DMS53 (cell line): ENCODE measurements around the gene SEPTIN1.
"Not testable (repeated sequence)": the region's sequence is repeated elsewhere in the genome, so short reads cannot be mapped to it uniquely, and the experiment has no call there.

ENCODE experiments used
- DNase-seq: peaks from one replicate; lab custom pipeline; 2025; lab: John Stamatoyannopoulos, UW

Gene SEPTIN1

DNA sequence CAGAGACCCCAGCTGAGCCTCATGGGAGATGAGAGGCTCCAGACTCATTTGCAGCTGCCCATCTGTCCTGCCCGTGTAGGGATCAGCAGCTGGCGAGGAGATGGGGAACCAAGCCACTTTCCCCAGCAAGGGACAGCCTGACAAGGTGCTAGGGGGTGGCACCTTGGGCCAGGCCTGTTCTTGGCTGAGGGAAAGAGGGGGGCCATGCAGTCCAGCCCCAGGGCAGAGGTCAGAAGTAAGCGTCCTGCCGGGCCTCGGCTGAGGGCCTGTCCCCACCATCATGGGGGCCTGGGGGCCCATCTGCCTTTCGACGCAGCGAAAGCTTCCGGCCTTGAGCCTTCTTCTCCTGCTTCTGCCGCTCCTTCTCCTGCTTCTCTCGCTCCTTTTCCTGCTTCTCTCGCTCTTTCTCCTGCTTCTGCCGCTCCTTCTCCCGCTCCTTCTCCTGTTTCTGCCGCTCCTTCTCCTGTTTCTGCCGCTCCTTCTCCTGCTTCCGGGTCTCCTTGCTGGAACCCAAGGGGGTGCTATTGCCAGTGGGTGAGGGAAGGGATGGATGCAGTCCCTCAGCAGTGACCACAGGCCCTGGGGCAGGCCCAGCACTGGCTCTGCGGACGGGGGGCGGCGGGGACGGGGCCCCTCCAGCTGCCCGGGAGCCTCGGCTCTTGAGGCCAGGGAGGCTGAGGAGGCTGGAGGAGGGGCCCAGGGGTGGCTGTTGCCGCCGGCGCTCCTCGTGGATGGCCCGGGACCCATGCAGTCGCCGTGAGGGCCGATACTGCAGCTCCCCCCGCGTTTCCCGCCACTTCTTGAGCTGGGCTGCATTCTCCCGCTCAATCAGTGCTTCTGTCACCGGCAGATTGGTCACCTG, 24.4 kb downstream of the SEPTIN1 start:
- no peak for DNase-seq

DNA sequence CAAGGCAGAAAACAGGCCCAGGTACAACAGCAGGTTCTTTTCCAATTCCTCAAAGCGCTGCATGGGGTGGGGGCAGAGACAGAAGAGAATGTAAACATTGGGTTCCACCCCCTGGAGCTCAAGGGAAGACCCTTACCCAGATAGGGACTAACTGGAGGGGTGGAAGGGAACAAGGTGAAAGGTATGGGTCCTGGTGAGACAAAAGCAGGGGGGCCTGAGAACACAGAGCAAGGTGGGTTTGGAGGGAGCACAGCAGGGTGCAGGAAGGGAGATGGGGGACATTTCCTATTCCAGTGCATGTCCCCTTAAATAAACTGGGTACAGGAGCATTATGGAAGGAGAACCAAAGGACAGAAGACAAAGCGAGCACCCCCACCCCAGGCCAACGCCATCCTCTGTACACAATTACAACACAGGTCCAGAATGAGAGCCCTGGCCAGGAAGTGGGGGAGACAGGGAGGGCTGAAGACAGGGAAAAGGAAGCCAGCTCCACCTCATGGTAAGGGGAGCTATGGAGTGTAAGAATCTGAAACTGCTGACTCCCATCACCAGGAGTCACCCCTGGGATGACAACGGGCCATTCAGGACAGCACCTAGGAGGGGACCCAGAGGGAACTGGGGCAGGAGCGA, 25.2 kb downstream of the SEPTIN1 start:
- no peak for DNase-seq

DNA sequence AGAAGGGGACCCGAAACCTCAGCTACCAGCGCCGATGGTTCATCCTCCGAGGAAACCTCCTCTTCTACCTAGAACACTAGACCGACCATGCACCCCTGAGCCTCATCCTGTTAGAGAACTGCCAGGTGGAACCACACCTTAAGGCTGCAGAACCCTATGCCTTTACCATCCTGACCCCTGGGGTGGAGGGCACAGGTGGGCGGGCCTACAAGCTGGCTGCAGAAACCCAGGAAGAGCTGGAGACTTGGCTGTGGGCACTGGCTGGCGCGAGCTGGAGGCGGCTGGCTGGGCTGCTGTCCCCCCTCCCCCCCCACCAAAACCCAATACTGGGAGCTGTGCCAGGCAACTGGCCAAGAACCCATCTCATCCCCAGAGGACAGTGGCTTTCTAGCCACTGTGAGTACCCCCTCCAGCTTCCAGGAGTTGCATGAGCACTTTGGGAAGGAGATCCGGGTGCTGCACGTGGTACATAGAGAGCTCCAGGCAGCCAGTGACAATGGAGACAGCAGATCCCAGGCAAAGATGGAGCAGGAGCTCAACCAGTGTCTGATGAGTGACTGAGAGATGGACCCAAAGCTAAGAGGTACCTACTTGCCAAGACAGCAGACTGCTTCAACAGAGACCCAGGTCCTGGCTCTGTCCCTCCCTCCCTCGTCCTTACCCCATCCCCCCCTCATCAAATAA, 25.8 kb downstream of the SEPTIN1 start:
- DNase-seq: peak; percentile 54

DNA sequence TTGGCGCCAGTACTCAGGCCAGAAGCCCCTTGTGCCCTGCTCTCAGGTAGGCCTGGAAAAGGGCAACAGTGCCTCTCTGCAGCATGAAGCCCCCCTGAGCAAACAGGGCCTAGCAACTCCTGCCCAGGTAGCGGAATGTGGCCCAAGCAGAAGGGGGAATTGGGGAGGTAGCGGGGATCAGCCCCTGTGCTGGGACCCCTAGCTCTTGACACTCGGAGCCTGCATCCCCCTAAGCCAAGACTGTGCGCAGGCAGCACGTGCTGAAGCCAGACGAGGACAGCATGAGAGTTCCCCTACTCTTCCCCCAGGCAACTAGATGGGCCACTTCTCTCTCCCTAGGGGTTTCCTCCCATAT, 26.4 kb downstream of the SEPTIN1 start:
- peak; percentile 34 for DNase-seq

DNA sequence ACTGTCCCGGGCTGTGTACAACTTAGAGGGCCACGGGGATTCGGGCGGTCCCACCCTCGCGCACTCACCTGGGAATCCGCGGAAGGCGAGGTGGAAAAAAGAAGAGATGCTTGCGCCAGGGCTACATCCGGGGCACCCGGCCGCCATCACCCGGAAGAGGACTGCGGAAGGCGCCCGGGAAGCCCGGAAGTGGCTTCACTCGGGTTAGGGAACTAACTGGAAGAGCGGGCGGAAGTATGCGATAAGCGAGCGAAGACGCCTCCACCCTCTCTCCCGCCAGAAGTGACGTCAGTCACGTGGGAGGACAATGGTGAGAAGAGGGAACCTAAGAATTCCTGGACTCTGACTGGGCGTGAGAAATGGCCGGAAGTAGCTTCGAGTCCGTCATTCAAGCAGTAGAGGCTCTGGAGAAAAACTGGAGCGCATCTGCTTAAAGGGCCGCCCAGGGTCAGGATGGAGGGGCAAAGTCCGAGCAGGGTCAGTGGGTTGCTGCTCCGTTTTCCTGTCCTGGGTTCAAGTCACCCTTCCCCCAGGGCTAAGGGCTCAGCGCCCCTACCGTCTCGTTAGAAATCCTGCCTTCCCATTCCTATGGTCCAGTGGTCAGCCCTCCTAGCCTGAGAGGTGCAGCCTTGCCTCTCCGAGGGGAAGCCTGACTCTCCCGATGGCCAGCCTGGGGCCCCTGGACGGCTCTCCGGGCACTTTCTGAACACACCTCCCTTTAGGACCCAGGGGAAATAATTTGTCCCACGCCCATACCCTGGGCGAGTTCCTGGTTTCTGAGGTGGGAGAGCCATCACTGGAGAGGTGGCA, 27.0 kb downstream of the SEPTIN1 start, which contains the start of gene CD2BP2:
Gene CD2BP2 (minus strand): TSS at position 165 of the 810 bp plus-strand sequence. CDS start 627 bp downstream, outside the sequence.
- DNase-seq: peak; percentile 100

DNA sequence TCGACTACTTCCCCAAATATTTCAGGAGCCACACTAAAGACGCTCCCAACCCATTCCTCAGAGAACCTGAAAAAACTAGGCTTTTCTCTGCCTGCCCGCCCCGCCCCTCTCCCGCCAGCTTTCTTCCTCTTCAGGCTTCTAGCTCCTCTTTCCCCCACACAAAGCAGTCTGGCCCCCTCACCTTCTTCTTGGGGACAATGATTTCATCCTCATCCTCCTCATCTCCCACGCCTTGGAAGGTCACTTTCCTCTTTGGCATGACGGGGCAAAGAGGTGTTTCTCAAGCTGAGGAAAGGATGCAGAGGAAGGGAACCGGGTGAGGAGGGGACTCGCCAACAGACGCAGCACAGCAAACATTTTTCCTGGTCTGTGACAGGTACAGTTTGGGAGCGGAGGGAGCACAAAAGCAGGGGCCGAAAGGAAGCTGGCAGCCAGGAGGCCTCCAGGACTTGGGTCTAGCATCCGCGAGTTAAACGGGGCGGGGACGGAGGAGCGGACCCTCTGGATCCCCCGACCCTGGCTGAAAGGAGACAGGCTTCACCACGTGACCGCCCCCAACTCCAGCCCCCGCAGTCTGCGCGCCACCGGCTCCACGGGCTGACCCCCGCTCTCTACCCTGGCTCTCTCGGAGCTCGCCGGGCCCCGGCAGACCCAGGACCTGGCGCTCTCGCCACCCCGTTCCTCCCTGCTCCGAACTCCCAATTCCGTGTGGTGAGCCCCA, 27.8 kb downstream of the SEPTIN1 start:
- DNase-seq: peak; percentile 66

DNA sequence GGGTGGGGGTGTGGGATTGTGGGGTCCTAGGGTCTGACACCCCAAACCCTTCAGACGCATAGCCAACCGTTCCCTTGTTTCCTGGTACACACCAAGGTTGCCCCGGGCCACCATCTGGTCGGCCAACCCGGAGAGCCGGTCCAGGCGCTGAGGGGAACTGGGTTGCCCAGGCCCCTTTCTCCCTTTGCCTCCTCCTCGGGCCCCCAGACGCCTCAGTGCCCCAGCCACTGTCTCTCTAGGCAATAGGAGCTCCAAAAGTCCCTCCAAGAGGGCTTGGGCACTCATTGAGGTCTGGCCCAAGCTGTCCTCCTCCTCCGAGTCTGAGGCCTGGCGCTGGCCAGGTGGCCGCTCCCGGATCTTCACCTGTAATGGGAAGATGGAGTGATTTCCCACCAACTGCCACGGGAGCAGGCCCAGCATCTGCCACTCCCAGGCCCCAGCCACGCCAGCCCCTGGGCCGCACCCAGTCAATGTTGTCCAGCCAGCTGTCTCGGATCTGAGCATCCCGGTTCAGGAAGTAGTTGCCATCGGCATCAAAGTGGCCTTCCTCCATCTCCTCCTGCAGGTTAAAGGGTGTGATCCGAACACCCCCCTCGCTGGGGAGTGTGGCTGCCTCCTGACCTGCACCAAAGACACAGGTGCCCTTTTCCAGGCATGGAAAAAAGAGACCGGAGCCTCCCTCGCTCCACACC, 28.8 kb downstream of the SEPTIN1 start:
- DNase-seq: no peak

DNA sequence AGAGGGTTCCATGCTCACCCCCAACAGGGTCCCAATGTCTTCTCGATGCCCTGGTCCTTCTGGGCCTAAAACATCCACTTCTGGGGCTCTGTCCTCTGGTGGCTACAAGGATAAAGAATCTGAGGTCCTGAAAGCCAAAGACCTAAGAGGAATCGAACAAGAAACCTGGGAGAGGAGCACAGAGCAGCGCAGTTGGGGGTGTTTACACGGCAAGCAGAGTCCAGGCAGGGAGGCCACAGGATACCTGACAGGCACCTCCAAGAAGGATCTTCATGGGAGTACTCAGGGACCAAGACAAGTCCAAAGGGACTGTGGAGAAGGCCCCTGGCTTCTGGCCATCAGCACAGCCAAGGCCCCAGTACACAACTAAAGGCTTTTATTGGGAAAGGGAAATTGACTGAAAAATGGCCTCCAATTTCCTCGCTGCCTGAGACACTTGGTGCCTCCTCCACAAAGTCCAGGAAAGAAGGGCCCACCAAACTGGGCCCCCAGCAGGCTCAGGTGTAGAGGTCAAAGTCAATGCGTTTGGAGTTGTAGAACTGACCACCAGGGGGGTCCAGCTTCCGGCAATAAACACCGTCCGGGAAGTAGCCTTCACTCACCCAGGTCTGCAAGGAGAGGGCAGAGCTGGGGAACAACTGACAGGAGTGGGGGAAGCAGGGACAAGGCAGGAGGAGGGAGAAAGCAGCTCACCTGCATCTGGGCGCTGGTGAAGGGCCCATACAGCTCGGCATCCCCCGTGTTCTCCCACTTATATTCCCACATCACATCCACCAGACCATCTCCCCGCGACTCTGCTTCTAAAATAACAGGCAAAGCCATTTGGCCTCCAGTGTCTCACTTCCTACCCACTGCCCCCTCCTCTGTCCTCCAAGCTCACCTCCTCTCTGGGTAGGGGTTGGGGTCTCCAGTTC, 29.6 kb downstream of the SEPTIN1 start:
- no peak for DNase-seq

DNA sequence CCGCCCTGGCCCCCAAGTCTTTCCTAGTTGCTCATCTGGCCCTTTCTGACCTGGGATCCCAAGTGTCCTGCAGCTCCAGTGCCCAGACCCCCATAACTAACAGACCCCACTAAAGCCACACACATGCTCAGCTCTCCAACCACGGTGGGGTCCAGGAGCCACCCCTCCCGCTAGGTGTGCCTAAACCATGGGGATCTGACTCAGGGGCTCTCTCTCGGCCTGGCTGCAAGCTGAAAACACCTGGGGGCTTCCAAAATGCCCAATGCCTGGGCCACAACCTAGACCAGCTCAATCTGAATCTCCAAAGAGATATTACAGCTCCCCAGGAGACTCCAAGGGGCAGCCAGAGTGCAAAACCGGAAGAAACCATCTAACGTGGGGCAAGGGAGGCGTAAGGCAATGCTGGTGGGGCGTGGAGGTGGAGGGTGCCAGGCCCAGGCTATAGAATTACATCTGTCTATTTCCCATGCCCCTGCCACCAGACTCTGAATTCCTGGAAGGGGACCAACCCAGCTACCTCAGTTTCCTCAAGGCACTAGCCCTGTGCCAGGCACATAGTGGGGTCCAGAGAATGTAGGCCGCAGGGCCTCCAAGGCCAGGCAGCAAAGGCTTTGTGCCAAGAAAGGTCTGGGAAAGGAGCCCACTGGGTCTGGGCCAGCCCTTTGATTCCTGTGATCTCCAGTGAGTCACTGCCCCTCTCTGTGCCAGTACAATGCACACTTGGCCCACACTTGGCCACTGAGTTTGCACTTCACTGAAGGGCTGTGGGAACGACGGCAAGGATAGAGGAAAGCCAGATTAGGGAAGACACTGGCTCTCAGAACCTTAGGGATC, 30.6 kb downstream of the SEPTIN1 start:
- no peak for DNase-seq

DNA sequence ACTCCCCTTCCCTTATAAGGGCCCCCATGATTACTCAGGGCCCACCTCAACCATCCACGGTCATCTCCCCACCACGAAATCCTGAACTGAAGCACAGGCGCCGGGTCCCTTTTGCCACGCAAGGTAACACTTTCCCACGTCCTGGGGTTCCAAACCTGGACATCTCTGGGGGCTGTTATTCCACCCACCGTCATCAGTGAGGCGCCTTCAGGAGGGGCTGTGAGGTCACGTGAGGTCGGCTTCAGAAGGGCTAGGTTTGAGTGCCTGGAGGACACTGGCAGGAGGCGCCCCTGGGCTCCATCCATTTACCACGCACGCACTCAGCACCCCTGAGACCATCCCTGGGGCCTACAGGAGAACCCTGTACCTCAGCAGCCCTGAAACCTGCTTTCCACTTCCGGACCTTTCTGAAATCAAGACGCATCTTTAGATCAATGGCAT, 31.3 kb downstream of the SEPTIN1 start:
- DNase-seq: no peak

DNA sequence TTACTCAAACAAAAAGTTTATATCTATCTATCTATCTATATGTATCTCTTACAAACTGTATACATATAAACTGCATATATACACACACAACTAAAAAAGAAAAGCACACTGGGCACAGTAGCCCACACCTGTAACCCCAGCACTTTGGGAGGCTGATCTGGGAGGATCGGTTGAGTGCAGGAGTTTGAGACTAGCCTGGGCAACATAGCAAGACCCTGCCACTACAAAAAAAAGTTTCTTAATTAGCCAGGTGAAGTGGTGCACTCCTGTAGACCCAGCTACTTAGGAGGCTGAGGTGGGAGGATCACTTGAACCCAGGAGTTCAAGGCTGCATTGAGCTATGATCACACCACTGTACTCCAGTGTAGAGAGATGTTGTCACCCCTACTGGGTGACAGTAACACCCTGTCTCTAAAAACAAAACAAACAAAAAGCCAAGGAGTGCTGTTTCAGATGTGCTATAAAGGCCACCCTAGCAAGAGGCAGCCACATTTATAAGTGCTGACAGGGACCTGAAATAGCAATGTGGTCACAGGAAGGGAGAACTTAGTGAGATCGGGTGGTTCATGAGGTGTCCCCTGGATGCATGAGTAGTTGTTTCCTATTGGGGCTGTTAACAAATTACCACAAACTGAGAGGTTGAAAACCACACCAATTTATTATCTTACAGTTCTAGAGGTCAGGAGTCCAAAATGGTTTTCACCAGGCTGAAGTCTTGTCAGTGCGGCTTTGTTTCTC, 32.1 kb downstream of the SEPTIN1 start:
- no peak for DNase-seq

DNA sequence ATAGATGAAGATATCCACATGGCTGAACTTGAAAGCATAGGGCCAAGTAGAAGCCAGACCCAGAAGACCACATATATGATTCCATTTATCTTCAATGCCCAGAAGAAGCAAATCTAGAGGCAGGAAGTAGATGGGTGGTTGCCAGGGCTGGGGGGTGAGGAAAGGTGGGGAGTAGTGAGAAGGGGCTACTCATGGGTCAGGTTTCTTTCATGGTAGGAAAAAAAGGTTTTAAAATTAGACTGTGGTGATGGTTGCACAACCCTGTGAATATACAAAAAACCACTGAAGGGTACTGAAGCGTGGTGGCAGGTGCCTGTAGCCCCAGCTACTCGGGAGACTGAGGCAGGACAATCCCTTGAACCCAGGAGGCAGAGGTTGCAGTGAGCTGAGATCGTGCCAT, 32.7 kb downstream of the SEPTIN1 start:
- no peak for DNase-seq

DNA sequence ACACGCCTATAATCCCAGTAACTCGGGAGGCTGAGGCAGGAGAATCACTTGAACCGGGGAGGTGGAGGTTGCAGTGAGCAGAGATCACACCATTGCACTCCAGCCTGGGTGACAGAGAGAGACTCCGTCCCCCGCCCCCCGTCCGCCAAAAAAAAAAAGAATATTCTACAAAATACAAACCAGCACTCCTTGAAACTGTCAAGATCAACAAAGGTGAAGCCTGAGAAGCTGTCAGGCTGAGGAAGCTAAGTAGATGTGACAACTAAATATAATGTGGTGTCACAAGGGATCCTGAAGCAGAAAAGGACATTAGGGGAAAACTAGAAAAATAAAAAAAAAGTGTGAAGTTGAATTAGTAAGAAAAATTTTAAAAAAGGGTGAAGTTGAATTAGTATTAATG, 33.4 kb downstream of the SEPTIN1 start:
- no peak for DNase-seq

DNA sequence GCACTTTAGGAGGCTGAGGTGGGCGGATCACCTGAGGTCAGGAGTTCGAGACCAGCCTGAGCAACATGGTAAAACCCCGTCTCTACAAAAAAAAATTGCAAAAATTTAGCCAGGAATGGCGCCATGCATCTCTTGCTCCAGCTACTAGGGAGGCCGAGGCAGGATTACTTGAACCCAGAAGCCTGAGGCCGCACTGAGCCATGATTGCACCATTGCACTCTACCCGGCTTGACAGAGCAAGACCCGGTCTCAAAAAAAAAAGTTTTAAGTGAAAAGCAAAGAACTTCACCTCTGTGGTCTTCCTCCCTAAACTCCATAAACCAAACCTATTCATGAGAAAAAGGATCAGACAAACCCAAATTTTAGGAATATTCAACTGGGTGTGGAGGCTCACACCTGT, 34.2 kb downstream of the SEPTIN1 start:
- DNase-seq: no peak

DNA sequence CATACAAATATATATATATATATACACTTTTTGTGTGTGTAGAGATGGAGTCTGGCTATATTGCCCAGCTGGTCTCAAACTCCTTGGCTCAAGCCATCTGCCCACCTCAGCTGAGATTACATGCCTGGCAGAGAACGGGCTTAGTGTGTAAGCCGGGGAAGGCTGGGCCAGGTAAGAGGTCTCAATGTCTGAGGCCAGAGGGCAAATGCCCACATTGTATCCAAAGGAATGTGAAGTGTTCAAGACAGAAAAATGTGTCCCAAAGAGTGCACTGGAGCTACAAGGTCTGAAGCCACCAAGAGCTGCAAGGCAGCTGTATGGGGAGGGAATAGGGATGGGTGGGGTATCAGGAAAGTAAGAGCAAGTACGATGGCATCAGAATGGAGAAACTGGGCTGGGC, 36.1 kb downstream of the SEPTIN1 start:
- DNase-seq: no peak

DNA sequence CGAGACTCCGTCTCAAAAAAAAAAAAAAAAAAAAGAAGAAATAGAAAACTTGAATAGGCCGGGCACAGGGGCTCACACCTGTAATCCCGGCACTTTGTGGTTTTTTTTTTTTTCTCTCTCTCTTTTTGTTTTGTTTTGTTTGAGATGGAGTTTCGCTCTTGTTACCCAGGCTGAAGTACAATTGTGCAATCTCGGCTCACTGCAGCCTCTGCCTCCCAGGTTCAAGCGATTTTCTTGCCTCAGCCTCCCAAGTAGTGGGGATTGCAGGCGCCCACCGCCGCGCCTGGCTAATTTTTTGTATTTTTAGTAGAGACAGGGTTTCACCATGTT, 38.9 kb downstream of the SEPTIN1 start:
- DNase-seq: not testable (repeated sequence)

DNA sequence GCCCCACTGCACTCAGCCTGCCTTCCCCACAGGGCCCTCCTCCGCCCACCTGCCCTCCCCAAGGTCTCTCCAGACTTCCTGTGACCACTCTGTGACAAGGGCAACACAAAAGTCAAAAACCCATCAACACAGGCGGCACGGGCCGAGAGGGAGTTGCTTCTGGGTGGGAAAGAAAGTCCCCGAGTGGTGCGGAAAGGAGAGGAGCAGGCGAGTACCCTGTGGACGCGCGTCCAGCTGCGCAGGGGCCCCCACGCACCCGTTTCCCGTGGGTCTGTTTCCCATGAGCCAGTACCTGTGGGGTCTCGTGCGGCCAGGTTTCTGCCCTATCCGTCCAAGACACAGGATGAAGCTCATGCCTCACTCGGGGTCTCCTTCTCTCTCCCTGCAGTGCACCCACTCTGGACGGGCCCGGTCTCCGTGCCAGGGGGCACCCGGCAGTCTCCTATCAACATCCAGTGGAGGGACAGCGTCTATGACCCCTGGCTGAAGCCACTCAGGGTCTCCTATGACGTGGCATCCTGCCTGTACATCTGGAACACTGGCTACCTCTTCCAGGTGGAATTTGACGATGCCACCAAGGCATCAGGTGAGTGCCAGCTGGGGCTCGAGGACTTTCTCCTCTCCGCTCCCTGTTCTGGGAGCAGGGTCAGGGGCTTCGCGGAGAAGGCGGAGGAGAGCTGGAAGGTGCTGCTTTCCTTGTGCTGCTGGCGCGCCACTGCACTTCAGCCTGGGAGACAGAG, 39.4 kb downstream of the SEPTIN1 start:
- no peak for DNase-seq
